H1 (cell line): Measurements from ENCODE around the gene FNDC3A. TPM values are rescaled to one million over a fixed set of nuclear protein-coding genes. Genes with fewer than 3 reads are reported as not detected.

ENCODE experiments used
- CTCF ChIA-PET: fragments of 300-600 bp; sonication (Branson Sonifier 250); formaldehyde crosslinking; loops from one replicate; lab custom pipeline; 2021; ENCODE audit not compliant: partially characterized antibody; lab: Charles Lee
- POLR2A ChIA-PET: fragments of 300-600 bp; sonication (Branson Sonifier 250); formaldehyde crosslinking; loops from one replicate; lab custom pipeline; 2021; ENCODE audit warnings: inconsistent platforms; ENCODE audit not compliant: partially characterized antibody; lab: Charles Lee
- DNase-seq, 2 experiments: peaks; one replicate each; pipeline versions ENCODE4 v3.0.0 to v3.0.0-alpha.2; 2010 to 2022; ENCODE audit warnings: low spot score in 2 of 2, low read depth in 1 of 2, mixed read lengths in 1 of 2
- FAIRE-seq: peaks from 2 replicates; lab custom pipeline; 2011; peaks lifted over from hg19 to GRCh38; lab: Jason Lieb, UNC
- H2AFZ ChIP-seq: 2 replicates; pipeline ENCODE4 v1.8.1; 2012; ENCODE audit warnings: low read length, inconsistent platforms
- H2AK5ac ChIP-seq: 2 replicates; pipeline ENCODE4 v1.6.1; 2013; ENCODE audit warnings: low read depth, low read length
- H2BK120ac ChIP-seq: replicated peaks from 2 replicates; pipeline ENCODE3; 2013; ENCODE audit warnings: low read depth, low read length, inconsistent platforms
- H2BK12ac ChIP-seq: 2 replicates; pipeline ENCODE4 v1.6.1; 2013; ENCODE audit warnings: low read depth, low read length
- H2BK15ac ChIP-seq: 2 replicates; pipeline ENCODE4 v1.6.1; 2013; ENCODE audit warnings: low read length
- H2BK20ac ChIP-seq: 2 replicates; pipeline ENCODE4 v1.6.1; 2013; ENCODE audit warnings: low read length
- H2BK5ac ChIP-seq: 2 replicates; pipeline ENCODE4 v1.6.1; 2013; ENCODE audit warnings: low read depth, low read length
- H3K14ac ChIP-seq: 2 replicates; pipeline ENCODE4 v1.6.1; 2013; ENCODE audit warnings: inconsistent platforms; ENCODE audit not compliant: insufficient read length
- H3K18ac ChIP-seq: 2 replicates; pipeline ENCODE4 v1.6.1; 2013; ENCODE audit warnings: low read length; ENCODE audit errors: extremely low read depth
- H3K23ac ChIP-seq: 2 replicates; pipeline ENCODE4 v1.6.1; 2013; ENCODE audit warnings: inconsistent platforms; ENCODE audit not compliant: insufficient read length
- H3K23me2 ChIP-seq: 2 replicates; pipeline ENCODE4 v1.6.1; 2013; ENCODE audit warnings: low read depth, low read length
- H3K27ac ChIP-seq: 2 replicates; pipeline ENCODE4 v1.6.1; 2011; ENCODE audit warnings: low read depth, low read length, inconsistent platforms
- H3K27me3 ChIP-seq, 4 experiments: replicated peaks in 1 of 4; 1 replicate in 1 of 4; 2 replicates in 3 of 4; pipeline versions ENCODE4 v1.6.1 to v1.8.1; 2011 to 2013; ENCODE audit warnings: low read length in 3 of 4, mild to moderate bottlenecking in 3 of 4, inconsistent platforms in 2 of 4, mixed read lengths in 2 of 4, moderate library complexity in 1 of 4; ENCODE audit not compliant: control insufficient read depth in 3 of 4, insufficient read depth in 3 of 4; ENCODE audit errors: extremely low read depth in 1 of 4
- H3K36me3 ChIP-seq, 4 experiments: 2 replicates each; pipeline versions ENCODE4 v1.6.1 to v1.8.1; 2011 to 2013; ENCODE audit warnings: mild to moderate bottlenecking in 4 of 4, low read length in 3 of 4, moderate library complexity in 2 of 4, control low read depth in 1 of 4, inconsistent platforms in 1 of 4; ENCODE audit not compliant: insufficient read depth in 4 of 4, control insufficient read depth in 2 of 4
- H3K4ac ChIP-seq: replicated peaks from 2 replicates; pipeline ENCODE3; 2013; ENCODE audit warnings: low read length, low read depth, mixed read lengths, inconsistent platforms; ENCODE audit not compliant: insufficient read length
- H3K4me1 ChIP-seq, 4 experiments: replicated peaks in 1 of 4; 1 replicate in 1 of 4; 2 replicates in 3 of 4; pipeline versions ENCODE4 v1.6.1 to v1.8.1; 2011 to 2013; ENCODE audit warnings: low read length in 3 of 4, inconsistent platforms in 2 of 4, mixed read lengths in 1 of 4; ENCODE audit not compliant: insufficient read depth in 4 of 4, control insufficient read depth in 3 of 4
- H3K4me2 ChIP-seq, 2 experiments: 2 replicates each; pipeline versions ENCODE4 v1.6.1 to v1.8.1; 2011 to 2013; ENCODE audit warnings: low read depth in 2 of 2, low read length in 2 of 2, control low read depth in 1 of 2, inconsistent platforms in 1 of 2, mild to moderate bottlenecking in 1 of 2; ENCODE audit not compliant: insufficient read depth in 1 of 2
- H3K4me3 ChIP-seq, 4 experiments: fragments of 200-600, 300-600 bp in 1 of 4; sonication (generic), shearing (Covaris generic), sonication (Bioruptor Twin) in 1 of 4; 2 replicates each; pipeline versions ENCODE4 v1.5.1 to v1.8.1; 2011 to 2016; ENCODE audit warnings: low read length in 4 of 4, low read depth in 3 of 4, control low read depth in 2 of 4, inconsistent platforms in 2 of 4, mild to moderate bottlenecking in 2 of 4, mixed read lengths in 1 of 4, moderate library complexity in 1 of 4; ENCODE audit not compliant: insufficient read depth in 2 of 4; ENCODE audit errors: extremely low read depth in 1 of 4
- H3K56ac ChIP-seq: replicated peaks from 2 replicates; pipeline ENCODE3; 2013; ENCODE audit warnings: low read depth, mild to moderate bottlenecking, mixed read lengths, low read length, inconsistent platforms; ENCODE audit not compliant: insufficient read length
- H3K79me1 ChIP-seq: 2 replicates; pipeline ENCODE4 v1.6.1; 2013; ENCODE audit warnings: low read depth, low read length, control low read depth
- H3K79me2 ChIP-seq, 2 experiments: 2 replicates each; pipeline versions ENCODE4 v1.6.1 to v1.8.1; 2012 to 2013; ENCODE audit warnings: low read length in 2 of 2, mild to moderate bottlenecking in 2 of 2, inconsistent platforms in 1 of 2; ENCODE audit not compliant: insufficient read depth in 2 of 2, control insufficient read depth in 1 of 2
- H3K9ac ChIP-seq, 4 experiments: replicated peaks in 1 of 4; 1 replicate in 1 of 4; 2 replicates in 3 of 4; pipeline versions ENCODE4 v1.6.1 to v1.8.1; 2011 to 2013; ENCODE audit warnings: low read depth in 3 of 4, low read length in 3 of 4, control low read depth in 2 of 4, mild to moderate bottlenecking in 2 of 4, moderate library complexity in 2 of 4, inconsistent platforms in 1 of 4; ENCODE audit errors: extremely low read depth in 1 of 4
- H3K9me3 ChIP-seq, 2 experiments: 2 replicates each; pipeline versions ENCODE4 v1.6.1 to v1.8.1; 2012 to 2013; ENCODE audit warnings: mild to moderate bottlenecking in 2 of 2, moderate library complexity in 2 of 2, control low read depth in 1 of 2, inconsistent platforms in 1 of 2, low read depth in 1 of 2, low read length in 1 of 2, mixed read lengths in 1 of 2; ENCODE audit not compliant: insufficient read depth in 2 of 2
- H4K20me1 ChIP-seq, 2 experiments: replicated peaks in 1 of 2; 2 replicates each; pipeline versions ENCODE3 to v1.8.1; 2011 to 2013; ENCODE audit warnings: inconsistent platforms in 2 of 2, low read length in 2 of 2, mild to moderate bottlenecking in 1 of 2; ENCODE audit not compliant: insufficient read depth in 2 of 2, control insufficient read depth in 1 of 2
- H4K5ac ChIP-seq: 2 replicates; pipeline ENCODE4 v1.6.1; 2013; ENCODE audit warnings: low read length, low read depth, mixed read lengths, inconsistent platforms; ENCODE audit not compliant: insufficient read length
- H4K8ac ChIP-seq: 2 replicates; pipeline ENCODE4 v1.8.0; 2013; ENCODE audit warnings: mild to moderate bottlenecking, moderate library complexity, low read length, inconsistent platforms; ENCODE audit not compliant: insufficient read depth; ENCODE audit errors: extremely low read depth
- H4K91ac ChIP-seq: replicated peaks from 2 replicates; pipeline ENCODE3; 2013; ENCODE audit warnings: low read length, mixed read lengths, inconsistent platforms; ENCODE audit not compliant: insufficient read length
- BCL11A ChIP-seq, 2 experiments: IDR thresholded peaks; one replicate each; pipeline ENCODE4 v1.6.1; 2011; ENCODE audit warnings: low read depth in 2 of 2, low read length in 2 of 2, mild to moderate bottlenecking in 2 of 2
- BRCA1 ChIP-seq: IDR thresholded peaks from 2 replicates; pipeline ENCODE4 v1.6.1; 2012; ENCODE audit warnings: low read depth, low read length, improper control_type of control experiment
- CEBPB ChIP-seq: IDR thresholded peaks from 2 replicates; pipeline ENCODE4 v1.6.1; 2012; ENCODE audit warnings: low read depth, low read length
- EP300 ChIP-seq, 2 experiments: IDR thresholded peaks; 1 replicate in 1 of 2; 2 replicates in 1 of 2; pipeline ENCODE4 v1.6.1; 2011 to 2012; ENCODE audit warnings: low read depth in 2 of 2, low read length in 2 of 2, mild to moderate bottlenecking in 2 of 2, borderline replicate concordance in 1 of 2, inconsistent platforms in 1 of 2, moderate library complexity in 1 of 2
- KDM5A ChIP-seq: fragments of 200-600 bp; IDR thresholded peaks from 2 replicates; pipeline ENCODE4 v1.7.1; 2012; ENCODE audit warnings: mild to moderate bottlenecking, low read length, inconsistent platforms, mixed read lengths
- PHF8 ChIP-seq: fragments of 200-600 bp; sonication (generic); conservative IDR thresholded peaks from 2 replicates; pipeline ENCODE4 v1.7.1; 2012; ENCODE audit warnings: low read depth, mild to moderate bottlenecking, inconsistent platforms, low read length, moderate library complexity
- RFX5 ChIP-seq: IDR thresholded peaks from 2 replicates; pipeline ENCODE4 v1.6.1; 2011; ENCODE audit warnings: low read depth, low read length, improper control_type of control experiment, borderline replicate concordance
- SIN3A ChIP-seq, 2 experiments: IDR thresholded peaks in 1 of 2; conservative IDR thresholded peaks in 1 of 2; 2 replicates each; pipeline ENCODE4 v1.6.1; 2011 to 2012; ENCODE audit warnings: low read length in 2 of 2, improper control_type of control experiment in 1 of 2, low read depth in 1 of 2, mild to moderate bottlenecking in 1 of 2
- SP2 ChIP-seq: IDR thresholded peaks from 2 replicates; pipeline ENCODE4 v1.6.1; 2012; ENCODE audit warnings: mild to moderate bottlenecking, low read length, inconsistent platforms
- SP4 ChIP-seq: IDR thresholded peaks from 2 replicates; pipeline ENCODE4 v1.6.1; 2012; ENCODE audit warnings: low read length, inconsistent platforms
- SRF ChIP-seq: IDR thresholded peaks from 2 replicates; pipeline ENCODE4 v1.6.1; 2011; ENCODE audit warnings: mild to moderate bottlenecking, low read depth, low read length, moderate library complexity
- TBP ChIP-seq: IDR thresholded peaks from 2 replicates; pipeline ENCODE4 v1.6.1; 2011; ENCODE audit warnings: low read depth, low read length, improper control_type of control experiment
- TEAD4 ChIP-seq: IDR thresholded peaks from 2 replicates; pipeline ENCODE4 v1.6.1; 2012; ENCODE audit warnings: low read depth, low read length, inconsistent platforms, mixed read lengths
- WGBS, 2 experiments: shearing (Covaris generic) in 1 of 2; methylation state at CpG; one replicate each; pipeline versions ENCODE4 v1.1.6 to v1.1.7; 2013 to 2015; ENCODE audit warnings: low lambda C conversion rate in 2 of 2, mixed read lengths in 2 of 2, inconsistent platforms in 1 of 2, low coverage in 1 of 2, missing lambda C conversion rate in 1 of 2; ENCODE audit not compliant: insufficient replicate concordance in 2 of 2, insufficient coverage in 1 of 2, insufficient read length in 1 of 2; ENCODE audit errors: extremely low coverage in 1 of 2, missing lambda C conversion rate in 1 of 2; 5-methylcytosine and 5-hydroxymethylcytosine counted together
- polyA plus RNA-seq, 7 experiments: library from polyadenylated mRNA; depleted of rRNA in 3 of 7; stranded (reverse) in 5 of 7; unstranded in 2 of 7; fragments of >200 nt in 5 of 7; fragments of 200-250 nt in 2 of 7; gene quantifications; 1 replicate in 5 of 7; 2 replicates in 1 of 7; 4 replicates in 1 of 7; pipeline versions ENCODE4 v1.2.1 to v1.2.3, GENCODE V29; 2011 to 2013; ENCODE audit warnings: missing spikeins in 2 of 7, mixed read lengths in 2 of 7
- total RNA-seq: library from RNA; stranded (reverse); fragmentation: NEBNext Ultra II Directional; extraction: Animal tissue kit (Norgen Biotek cat#: 25700); gene quantifications from 2 replicates; pipeline ENCODE4 v1.2.1, GENCODE V29; 2021
- TF ChIP-seq, protein P1 (sequence below): IDR thresholded peaks from 2 replicates; pipeline ENCODE4 v1.6.1; 2012; ENCODE audit warnings: inconsistent platforms

FNDC3A gene
- total and polyA plus RNA-seq, 2 of the 8 experiments (the other 6 are each of a cell fraction or from before 2014, with no cell fraction given), result 14.6 to 26.0 TPM

DNA sequence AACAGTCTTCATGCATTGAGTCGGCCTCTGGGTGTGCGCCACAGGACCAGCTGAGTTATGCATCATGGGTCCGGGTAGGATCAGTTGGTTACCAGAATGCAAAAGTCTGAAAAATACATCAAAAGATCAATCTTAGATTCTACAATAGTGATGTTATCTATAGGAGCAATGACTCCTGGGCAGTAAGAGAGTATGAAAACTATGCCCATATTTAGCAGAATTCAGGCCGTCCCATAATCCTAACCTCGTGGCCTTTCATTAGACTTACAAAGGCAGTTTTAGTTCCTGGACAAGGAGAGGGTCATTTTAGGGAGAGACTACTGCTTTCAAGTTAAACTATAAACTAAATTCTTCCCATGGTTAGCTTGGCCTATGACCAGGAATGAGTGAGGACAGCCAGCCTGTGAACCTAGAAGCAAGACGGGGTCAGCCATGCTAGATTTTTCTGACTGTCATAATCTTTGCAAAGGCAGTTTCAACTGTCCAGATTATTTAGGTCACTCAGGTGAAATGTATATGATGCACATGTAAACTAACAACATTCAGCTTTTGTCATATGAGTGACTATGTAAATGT is 260.2 kb downstream of the FNDC3A start:
- H3K79me2 ChIP-seq, result no peaks in the 10 kb centered on the region
- no peak overlapping the region for H2AFZ ChIP-seq
- H4K8ac ChIP-seq, result no peak overlapping the region
- no peaks in the 10 kb centered on the region for H4K20me1 ChIP-seq
- no peak overlapping the region for H2BK120ac ChIP-seq
- H3K9ac ChIP-seq, result no peak overlapping the region
- no peaks in the 10 kb centered on the region for H3K27me3 ChIP-seq
- no peak overlapping the region for H2BK15ac ChIP-seq
- FAIRE-seq (no peak), DNase-seq (peak in 1 of 2 experiments; percentile 10)
- 91% methylated on average over 6 of the region's 6 CpGs; no CpG with 5 or more reads in 1 of the 2 experiments for WGBS, 2 experiments
- no peak overlapping the region for H2BK20ac ChIP-seq
- no peak overlapping the region for H3K27ac ChIP-seq
- H3K23me2 ChIP-seq, result no peaks in the 10 kb centered on the region; the same call in 1 of the 2 replicates
- no peak overlapping the region for H3K56ac ChIP-seq
- H3K14ac ChIP-seq, result no peak overlapping the region
- H2BK5ac ChIP-seq, result no peak overlapping the region
- no peaks in the 10 kb centered on the region for H3K79me1 ChIP-seq
- no peak overlapping the region for H4K5ac ChIP-seq
- ChIA-PET POLR2A (interaction anchor here (0.7 kb wide), 1 partner anchor 11 kb away, joined by 6 read pairs; no protein-coding TSS in a partner anchor), CTCF (interaction anchor here (0.6 to 1.3 kb wide), 3 partner anchors 9 to 310 kb away, joined by 3 to 4 read pairs (median 4); no protein-coding TSS in a partner anchor)
- no peak overlapping the region for H4K91ac ChIP-seq
- no peak overlapping the region for H3K23ac ChIP-seq
- H3K9me3 ChIP-seq, result no peaks in the 10 kb centered on the region
- no peak overlapping the region for H3K4ac ChIP-seq
- no peak overlapping the region for H3K4me3 ChIP-seq
- H2AK5ac ChIP-seq, result no peak overlapping the region
- H3K4me1 ChIP-seq, result no peaks in the 10 kb centered on the region
- no peak overlapping the region for H3K18ac ChIP-seq
- H3K4me2 ChIP-seq, result no peak overlapping the region
- H3K36me3 ChIP-seq, result no peaks in the 10 kb centered on the region
- H2BK12ac ChIP-seq, result no peak overlapping the region
- no peak for TF ChIP-seq TEAD4
- TF ChIP-seq, protein P1, sequence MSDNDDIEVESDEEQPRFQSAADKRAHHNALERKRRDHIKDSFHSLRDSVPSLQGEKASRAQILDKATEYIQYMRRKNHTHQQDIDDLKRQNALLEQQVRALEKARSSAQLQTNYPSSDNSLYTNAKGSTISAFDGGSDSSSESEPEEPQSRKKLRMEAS, result no peak
- TF ChIP-seq EP300 (IDR thresholded peaks at IDR 0.05; ENCODE audit: borderline replicate concordance in 1 of 2, low read depth in 2 of 2, low read length in 2 of 2), result no peak
- no peak for TF ChIP-seq KDM5A
- TF ChIP-seq SIN3A (conservative IDR thresholded peaks at IDR 0.05 in 1 of 2, IDR thresholded peaks at IDR 0.05 in 1 of 2; ENCODE audit: low read depth in 1 of 2, low read length in 2 of 2), result no peak
- no peak for TF ChIP-seq SP4
- no peak for TF ChIP-seq TBP
- no peak for TF ChIP-seq SP2
- TF ChIP-seq SRF, result no peak
- TF ChIP-seq CEBPB, result no peak
- TF ChIP-seq RFX5, result no peak
- TF ChIP-seq BCL11A (IDR thresholded peaks at IDR 0.05; ENCODE audit: low read depth in 2 of 2, low read length in 2 of 2), result no peak
- TF ChIP-seq BRCA1, result no peak
- TF ChIP-seq PHF8, result no peak
